GM19328 (cell line): ENCODE measurements around the gene PDGFA.

Experiments
- ATAC-seq: cut with Tn5 transposase; IDR thresholded peaks from one replicate; pipeline ENCODE4 v1.9.1; 2021; ENCODE audit warnings: mild to moderate bottlenecking, moderate library complexity; ENCODE audit not compliant: unreplicated experiment

PDGFA gene

GRCh38 chr7:491958-492713 lies 27.5 kb downstream of the PDGFA start:
- ATAC-seq: no peak

GRCh38 chr7:491292-491957 lies 28.2 kb downstream of the PDGFA start:
- no peak for ATAC-seq

- ATAC-seq: no peak
These were observed 29.0 kb downstream of the PDGFA start for GRCh38 chr7:490461-491291.

- no peak for ATAC-seq
These were observed 29.8 kb downstream of the PDGFA start for GRCh38 chr7:489876-490275.

- no peak for ATAC-seq
These were observed 33.4 kb downstream of the PDGFA start for GRCh38 chr7:486216-486743.

GRCh38 chr7:485188-486081 lies 34.2 kb downstream of the PDGFA start:
- no peak for ATAC-seq

GRCh38 chr7:484356-485101 lies 35.1 kb downstream of the PDGFA start:
- ATAC-seq: no peak

- no peak for ATAC-seq
These were observed 35.8 kb downstream of the PDGFA start for GRCh38 chr7:483656-484355.

- ATAC-seq: no peak
These were observed 37.0 kb downstream of the PDGFA start for GRCh38 chr7:482521-483083.

GRCh38 chr7:481219-481930 lies 38.3 kb downstream of the PDGFA start:
- no peak for ATAC-seq

- ATAC-seq: no peak
These were observed 39.0 kb downstream of the PDGFA start for GRCh38 chr7:480531-481218.

- ATAC-seq: no peak
These were observed 39.6 kb downstream of the PDGFA start for GRCh38 chr7:479948-480499.

- no peak for ATAC-seq
These were observed 40.3 kb downstream of the PDGFA start for GRCh38 chr7:479115-479947.

GRCh38 chr7:477626-478220 lies 41.9 kb downstream of the PDGFA start:
- no peak for ATAC-seq

GRCh38 chr7:476736-477360 lies 42.8 kb downstream of the PDGFA start:
- no peak for ATAC-seq
